GM19452 (cell line): ENCODE data around the gene SAXO2.
"Not testable (repeated sequence)": the region's sequence is repeated elsewhere in the genome, so short reads cannot be mapped to it uniquely, and the experiment has no call there.

Experiments used
- ATAC-seq: cut with Tn5 transposase; IDR thresholded peaks from one replicate; pipeline ENCODE4 v1.9.1; 2021; ENCODE audit not compliant: unreplicated experiment

The SAXO2 gene

DNA sequence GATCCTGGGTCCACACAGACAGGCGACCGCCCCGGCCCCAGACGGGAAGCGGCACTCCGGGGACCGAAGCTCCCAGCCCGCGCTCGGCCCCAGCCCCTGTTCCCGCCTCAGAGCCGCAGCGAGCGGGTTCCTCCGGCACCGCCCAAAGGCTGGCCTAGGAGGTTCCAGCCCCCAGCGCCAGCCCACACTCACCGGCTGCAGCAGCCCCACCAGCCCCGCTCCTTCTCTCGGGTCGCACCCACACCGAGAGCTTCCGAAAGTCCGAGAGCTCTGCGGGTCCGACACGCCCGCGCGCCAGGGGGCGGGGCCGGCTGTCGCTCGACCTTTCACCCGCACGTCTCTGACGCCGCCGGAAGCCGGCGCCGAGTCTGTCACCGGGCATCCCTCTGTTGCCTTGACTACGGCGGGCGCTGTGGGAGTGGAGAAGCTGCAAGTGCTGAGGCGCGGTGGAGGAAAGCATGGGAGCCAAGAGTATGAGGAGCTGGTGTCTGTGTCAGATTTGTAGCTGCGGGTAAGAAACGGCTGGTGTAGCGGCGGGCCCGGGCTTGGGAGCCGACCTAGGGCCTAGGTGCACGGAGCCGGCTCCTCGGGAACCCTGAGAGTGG, at the start of gene SAXO2, which contains the start of gene EFL1:
Gene SAXO2, plus strand, starts transcription at position 397 of the 605 bp plus-strand sequence. Its CDS starts 62 bp downstream, at position 459.
Gene EFL1, minus strand, starts transcription at position 313 of the 605 bp plus-strand sequence. CDS start 956 bp downstream, outside the sequence.
- peak; percentile 95 for ATAC-seq

GRCh38 chr15:82216092-82216491, 46.5 kb upstream of the SAXO2 start:
- not testable (repeated sequence) for ATAC-seq

- ATAC-seq = not testable (repeated sequence)
These were observed 41.1 kb upstream of the SAXO2 start for GRCh38 chr15:82221535-82221934.

DNA sequence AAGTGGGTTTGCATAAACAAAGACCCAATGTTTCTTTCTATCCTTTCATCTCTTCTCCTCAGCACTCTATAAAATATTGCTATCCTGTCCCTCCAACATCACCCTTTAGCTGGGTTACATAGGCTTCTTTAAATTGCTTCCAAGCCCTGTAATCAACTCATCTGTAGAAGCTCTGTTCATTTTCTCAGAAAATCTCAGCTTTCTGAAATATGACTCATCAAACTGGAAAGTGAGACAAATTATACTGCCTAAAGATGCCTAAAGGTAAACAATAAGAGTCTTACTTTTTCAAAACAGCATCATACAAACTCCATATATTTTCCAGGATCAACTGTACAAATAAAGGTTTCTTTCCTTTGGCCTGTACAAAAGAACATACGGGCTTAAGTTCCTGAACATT, 33.9 kb upstream of the SAXO2 start:
- no peak for ATAC-seq

DNA sequence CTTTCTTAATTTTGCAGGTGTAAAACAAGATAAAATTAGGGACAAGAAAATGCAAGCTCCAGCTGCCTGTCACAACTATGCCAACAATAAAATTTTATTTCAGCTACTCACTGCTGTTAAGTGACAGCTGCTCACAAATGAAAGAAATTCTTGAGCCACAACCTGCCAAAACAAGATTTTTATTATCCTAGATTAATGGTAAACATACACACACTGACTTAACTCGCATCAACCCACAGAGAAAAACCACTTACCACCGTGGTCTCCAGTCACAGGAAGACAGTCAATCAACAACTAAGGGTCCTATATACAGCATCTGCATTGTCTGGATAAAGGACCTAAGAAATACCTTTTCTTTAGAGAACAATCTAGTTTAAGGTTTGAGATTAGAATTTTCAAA, 31.4 kb upstream of the SAXO2 start:
- ATAC-seq = no peak

GRCh38 chr15:82231842-82232241, 30.8 kb upstream of the SAXO2 start:
- no peak for ATAC-seq

GRCh38 chr15:82237944-82238534, 24.6 kb upstream of the SAXO2 start:
- ATAC-seq = not testable (repeated sequence)

- ATAC-seq = no peak
These were observed 22.8 kb upstream of the SAXO2 start for GRCh38 chr15:82239685-82240391.

- not testable (repeated sequence) for ATAC-seq
These were observed 20.6 kb upstream of the SAXO2 start for GRCh38 chr15:82241836-82242499.

DNA sequence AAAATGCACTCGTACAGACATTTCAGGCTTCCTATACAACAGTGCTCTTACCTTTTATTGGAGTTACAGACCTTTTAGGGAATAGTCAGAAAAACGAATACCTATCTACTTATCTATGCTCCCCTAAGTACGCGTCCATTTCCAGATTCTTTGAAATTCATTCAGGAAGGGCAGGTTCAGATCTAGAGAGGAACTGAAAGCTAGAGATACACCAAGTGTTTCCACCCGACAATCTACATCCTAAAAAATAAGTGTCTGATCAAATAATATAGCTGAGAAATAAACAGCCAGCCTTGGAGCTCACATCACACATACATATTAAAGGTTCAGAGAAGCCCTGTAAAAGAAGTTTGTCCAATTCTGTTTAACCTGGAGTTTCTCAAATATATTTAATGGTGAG, 19.0 kb upstream of the SAXO2 start:
- not testable (repeated sequence) for ATAC-seq

- ATAC-seq = not testable (repeated sequence)
These were observed 16.7 kb upstream of the SAXO2 start for GRCh38 chr15:82245956-82246355.

DNA sequence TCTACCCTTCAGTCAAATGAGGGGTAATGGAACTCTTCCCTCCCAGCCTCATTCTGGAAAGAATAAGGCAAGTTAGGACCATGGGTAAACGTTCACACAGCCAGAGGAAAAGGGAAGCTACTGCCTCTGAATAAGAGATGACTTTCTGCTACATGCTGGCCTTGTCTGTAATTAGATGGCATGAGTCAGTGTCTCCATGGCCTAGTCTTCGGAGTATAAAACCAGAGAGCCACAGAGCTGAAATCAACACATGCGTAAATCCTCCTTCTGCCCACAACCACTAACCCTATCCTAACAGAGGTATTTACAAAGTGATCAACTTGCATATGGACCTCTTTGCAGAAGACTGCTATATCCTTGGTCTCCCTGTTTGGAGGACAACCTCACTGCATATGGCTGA, 14.4 kb upstream of the SAXO2 start:
- not testable (repeated sequence) for ATAC-seq

- ATAC-seq = peak; percentile 17
These were observed 824 bp upstream of the SAXO2 start for GRCh38 chr15:82261566-82262421.

GRCh38 chr15:82263350-82263749, 732 bp downstream of the SAXO2 start:
- ATAC-seq = no peak

- ATAC-seq = not testable (repeated sequence)
These were observed 4.5 kb downstream of the SAXO2 start for GRCh38 chr15:82267137-82267536.

- not testable (repeated sequence) for ATAC-seq
These were observed 5.8 kb downstream of the SAXO2 start for GRCh38 chr15:82268454-82268853.

- no peak for ATAC-seq
These were observed 9.5 kb downstream of the SAXO2 start for GRCh38 chr15:82272154-82272553.

DNA sequence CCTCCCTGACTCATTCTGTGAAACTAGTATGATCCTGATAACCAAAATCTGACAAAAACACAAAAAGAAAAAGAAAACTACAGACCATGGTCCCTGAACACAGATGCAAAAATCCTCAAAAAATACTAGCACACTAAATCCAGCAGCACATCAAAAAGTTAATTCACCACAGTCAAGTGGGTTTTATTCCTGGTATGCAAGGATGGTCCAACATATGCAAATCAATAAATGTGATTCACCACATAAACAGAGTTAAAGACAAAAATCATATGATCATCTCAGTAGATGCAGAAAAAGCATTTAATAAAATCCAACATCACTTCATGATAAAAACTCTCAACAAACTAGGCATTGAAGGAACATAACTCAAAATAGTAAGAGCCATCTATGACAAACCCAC, 12.8 kb downstream of the SAXO2 start:
- ATAC-seq = no peak

DNA sequence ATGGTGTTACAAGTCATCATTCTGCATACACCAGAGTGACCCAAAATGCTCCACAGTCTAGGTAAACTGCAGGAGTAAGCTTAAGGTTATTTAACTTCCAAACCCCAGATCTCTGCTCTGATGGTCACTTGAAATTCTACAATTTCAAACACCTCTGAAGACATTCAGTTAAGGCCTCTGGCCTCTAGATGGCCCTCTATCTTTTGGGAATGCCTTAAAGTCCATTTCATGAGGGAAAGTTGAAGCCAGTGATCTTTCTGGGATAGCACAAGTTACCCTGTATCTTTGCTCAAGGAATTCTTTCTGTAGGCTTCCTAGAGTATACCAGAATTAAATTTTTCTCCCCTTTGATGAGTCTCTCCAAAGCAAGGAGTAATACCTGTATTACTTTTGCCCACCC, 18.7 kb downstream of the SAXO2 start:
- not testable (repeated sequence) for ATAC-seq

DNA sequence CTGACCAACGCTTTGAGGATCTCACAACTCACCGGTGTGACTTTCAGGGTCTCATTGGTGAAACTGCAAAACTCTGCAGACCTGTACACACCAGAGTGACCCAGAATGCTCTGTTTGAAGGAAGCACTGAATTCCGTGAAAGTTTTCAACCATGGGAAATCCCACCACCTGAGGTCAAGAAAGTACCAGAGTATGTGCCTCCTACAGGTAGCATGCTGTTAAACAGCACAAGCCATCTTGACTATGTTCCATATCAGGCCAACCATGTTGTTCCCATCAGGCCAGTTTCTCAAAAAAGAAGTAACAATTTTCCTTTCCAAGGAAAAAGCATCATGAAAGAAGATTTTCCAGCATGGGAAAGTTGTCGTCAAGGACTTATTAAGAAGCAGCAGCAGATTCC, 19.8 kb downstream of the SAXO2 start:
- ATAC-seq = not testable (repeated sequence)

DNA sequence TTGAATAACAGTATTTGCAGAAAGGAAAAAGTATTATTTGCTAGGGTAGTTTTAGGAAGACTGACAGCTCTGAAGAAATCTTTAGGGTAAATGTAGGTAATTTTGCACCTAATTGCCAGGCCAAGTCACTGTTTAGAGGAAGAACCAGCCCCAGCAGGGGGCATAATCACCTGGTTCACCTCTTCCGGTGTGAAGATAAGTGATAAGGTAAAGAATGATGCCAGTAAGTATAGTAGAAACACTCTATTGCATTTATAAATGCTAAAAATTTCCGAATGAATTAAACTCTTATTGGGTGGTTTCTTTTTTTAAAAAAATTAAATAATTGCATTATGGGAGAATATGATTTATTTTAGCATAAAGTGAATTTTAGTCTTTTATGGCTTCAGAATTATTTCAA, 21.8 kb downstream of the SAXO2 start:
- ATAC-seq = not testable (repeated sequence)
